ENCODE results near the gene SLC35C1.
"Not testable (repeated sequence)": the region's sequence is repeated elsewhere in the genome, so short reads cannot be mapped to it uniquely, and the experiment has no call there.

SLC35C1 gene

DNA sequence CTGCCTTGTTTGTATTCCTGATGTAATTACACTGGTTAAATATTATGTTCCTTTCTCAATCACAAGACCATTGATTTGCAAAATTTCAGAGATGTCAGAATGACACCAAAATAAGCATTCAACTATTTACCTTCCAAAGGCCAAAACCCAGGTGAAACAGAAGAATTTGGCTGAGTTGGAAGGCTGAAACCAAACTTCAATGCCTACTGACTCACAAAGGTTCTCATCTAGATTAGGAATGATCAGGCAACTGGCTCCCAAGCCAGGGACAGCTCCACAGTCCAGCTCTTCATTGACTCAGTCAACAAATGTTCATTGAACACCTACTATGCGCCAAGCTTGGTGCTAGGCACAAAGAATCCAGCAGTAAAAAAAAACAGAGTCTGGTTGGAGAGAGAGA, 13.4 kb upstream of the SLC35C1 start:
- DNase-seq = no peak

DNA sequence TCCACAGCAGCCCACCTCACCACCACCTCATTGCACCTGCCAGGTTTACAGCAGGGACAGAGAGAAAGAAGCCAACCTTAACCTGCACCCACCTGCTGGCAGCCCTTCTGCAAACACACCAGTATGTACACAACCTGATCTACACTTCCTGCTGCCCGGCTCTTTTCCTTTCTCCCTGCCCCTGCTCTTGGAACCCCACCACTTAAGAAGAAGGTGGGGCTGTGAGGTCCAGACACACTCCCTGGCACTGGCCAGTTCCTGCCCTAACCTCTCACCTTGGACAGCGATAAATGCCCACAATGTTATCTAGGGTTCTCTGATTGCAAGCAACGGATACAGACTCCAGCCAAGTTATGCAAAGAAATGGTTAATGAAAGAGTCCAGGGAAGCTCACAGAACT, 10.8 kb upstream of the SLC35C1 start:
- DNase-seq = no peak

DNA sequence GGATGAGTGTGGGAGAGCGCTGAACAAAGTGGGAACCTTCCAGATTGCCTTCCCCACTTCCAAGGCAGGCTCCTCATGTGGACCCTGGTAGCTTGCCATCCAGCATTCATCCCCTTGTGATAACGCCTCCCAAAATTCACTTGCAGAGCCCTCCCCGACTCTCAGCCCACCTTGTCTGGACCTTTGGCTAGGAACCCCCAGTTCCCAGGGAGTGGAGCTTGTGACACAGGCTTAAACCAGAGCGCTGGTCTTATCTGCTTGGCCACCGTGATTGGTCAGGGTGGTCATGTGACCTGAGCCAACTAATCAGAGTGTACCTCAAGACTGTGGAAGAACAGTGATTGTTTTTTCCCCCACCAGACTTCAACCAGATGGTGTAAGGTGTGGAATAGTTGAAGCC, 9.6 kb upstream of the SLC35C1 start:
- DNase-seq = no peak

DNA sequence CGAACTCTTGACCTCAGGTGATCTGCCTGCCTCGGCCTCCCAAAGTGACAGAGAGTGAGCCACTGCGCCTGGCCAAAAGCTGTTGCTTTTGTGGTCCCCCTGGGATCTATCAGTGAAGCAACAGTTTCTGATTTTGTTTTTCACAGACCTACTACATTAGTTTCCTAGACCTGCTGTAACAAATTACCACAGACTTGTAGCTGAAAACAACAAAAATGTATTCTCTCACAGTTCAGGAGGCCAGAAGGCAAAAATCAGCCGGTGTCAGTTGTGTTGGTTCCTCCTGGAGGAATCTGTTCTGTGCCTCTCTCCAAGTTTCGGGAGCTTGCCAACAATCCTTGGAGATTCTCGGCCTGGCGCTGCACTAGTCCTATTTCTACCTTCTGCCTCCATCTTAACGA, 8.5 kb upstream of the SLC35C1 start:
- no peak for DNase-seq

DNA sequence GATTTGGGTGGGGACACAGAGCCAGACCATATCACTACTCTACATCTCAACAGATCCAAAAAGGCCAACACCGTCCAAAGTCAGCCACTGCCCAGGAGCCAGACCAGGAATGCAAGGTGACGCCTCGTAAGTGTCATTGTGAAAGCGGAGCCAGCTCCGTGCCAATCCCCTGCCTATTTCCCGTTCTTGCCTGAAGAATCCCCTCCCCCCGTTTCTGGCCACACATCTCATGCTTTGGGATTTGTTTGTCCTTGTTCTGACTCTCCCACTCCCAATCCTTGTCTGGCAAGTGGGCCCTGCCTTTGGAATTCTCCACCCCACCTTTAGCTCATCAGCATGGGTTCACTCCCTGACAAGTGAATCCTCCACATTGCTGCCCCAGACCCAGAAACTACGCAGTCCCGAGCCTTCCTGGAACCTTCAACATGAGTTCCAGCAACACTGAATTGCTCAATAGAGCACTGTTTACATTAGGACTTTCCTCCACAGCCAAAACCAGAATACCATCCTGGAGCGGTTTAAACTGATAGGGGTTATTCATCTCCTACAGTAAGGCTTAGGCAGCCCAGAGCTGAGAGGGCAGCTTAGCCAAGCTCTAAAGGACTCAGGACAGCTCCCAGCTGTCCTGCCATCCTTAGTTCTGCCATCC, 6.0 kb upstream of the SLC35C1 start:
- DNase-seq = no peak

DNA sequence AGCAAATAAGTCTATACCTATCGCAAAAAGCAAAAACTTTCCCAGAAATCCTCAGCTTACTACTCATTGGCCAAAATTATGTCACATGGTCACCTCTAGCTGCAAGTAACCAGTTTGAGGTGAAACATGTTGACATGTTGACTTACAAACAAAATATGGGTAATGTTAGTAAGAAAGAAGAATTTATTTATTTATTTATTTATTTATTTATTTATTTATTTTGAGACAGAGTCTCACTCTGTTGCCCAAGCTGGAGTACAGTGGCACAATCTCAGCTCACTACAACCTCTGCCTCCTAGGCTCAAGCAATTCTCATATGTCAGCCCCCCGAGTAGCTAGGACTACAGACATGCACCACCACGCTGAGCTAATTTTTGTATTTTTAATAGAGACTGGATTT, 5.4 kb upstream of the SLC35C1 start:
- DNase-seq = no peak

DNA sequence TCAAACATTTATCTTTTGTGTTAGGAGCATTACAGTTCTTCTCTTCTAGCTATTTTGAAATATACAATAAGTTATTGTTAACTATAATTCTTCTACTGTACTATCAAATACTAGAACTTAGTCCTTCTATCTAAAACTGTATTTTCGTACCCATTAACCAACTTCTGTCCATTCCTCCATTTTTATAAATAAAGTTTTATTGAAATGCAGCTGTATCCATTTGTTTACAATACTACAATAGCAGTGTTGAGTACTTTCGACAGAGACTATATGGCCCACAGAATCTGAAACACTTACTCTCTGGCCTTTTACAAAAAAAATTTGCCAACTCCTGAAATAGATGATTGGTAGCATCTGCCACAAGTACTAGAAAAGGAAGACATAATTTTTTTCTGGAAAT, 4.7 kb upstream of the SLC35C1 start:
- DNase-seq = no peak

DNA sequence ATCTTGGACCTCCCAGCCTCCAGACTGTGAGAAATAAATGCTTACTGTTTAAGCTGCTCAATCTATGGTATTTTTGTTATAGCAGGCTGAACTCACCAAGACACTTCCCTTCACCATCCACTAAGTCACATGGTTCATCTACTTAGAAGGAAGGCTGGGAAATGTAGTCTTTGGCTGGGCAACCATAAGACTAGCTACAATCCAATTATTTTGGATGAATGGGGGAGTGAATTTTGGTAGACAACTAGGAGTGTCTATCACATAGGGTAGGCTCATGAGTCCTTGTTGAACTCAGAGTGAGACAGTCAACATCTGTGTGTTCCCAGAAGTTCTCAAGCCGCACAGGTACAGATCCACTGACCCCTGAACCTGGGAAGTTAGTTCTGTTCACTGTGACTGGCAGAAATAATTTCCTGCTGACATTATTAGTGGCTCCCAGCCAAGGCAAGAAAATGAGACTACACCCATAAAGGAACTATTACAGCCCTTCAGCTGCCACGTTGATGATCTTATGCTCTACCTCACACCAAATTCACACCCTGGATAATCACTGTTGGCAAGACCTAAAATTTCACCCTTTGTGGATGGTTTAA, 3.1 kb upstream of the SLC35C1 start:
- DNase-seq = peak; percentile 30

DNA sequence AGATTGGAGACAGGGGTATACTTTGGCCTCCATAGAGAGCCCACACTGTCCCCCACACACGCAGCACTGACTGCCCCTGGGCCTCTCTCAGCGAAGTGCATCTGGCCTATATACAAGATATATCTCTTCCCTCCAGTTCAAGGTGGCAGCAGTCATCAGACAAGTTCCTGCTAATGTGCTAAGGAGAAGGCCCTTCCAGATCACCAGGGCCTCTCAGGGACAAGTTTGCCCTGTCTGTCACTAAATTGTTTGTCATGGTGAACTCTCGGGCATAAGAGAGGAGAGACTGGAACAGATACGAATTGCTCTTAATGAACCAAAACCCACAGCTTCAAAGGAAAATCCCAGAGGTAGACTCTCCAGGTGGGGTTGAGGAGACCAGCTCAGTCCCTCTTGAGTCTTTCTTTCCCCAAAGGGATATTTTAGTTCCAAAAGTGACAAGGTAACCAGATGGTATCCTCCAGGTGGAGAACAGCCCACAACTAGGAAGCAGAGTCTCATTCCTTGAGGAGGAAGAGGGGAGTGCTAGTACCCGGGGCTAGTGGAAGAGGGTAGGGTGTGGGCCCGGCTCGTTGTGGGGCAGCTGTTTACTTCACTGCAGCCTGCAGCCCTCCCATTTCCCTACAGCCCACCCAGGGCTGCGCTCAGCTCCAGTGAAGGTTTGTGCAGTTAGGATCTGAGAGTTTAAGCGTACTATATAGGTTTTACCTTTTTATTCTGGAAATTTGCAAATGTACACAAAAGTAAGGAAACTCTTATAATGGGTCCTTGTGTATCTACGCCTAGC, 2.2 kb upstream of the SLC35C1 start:
- DNase-seq = no peak

DNA sequence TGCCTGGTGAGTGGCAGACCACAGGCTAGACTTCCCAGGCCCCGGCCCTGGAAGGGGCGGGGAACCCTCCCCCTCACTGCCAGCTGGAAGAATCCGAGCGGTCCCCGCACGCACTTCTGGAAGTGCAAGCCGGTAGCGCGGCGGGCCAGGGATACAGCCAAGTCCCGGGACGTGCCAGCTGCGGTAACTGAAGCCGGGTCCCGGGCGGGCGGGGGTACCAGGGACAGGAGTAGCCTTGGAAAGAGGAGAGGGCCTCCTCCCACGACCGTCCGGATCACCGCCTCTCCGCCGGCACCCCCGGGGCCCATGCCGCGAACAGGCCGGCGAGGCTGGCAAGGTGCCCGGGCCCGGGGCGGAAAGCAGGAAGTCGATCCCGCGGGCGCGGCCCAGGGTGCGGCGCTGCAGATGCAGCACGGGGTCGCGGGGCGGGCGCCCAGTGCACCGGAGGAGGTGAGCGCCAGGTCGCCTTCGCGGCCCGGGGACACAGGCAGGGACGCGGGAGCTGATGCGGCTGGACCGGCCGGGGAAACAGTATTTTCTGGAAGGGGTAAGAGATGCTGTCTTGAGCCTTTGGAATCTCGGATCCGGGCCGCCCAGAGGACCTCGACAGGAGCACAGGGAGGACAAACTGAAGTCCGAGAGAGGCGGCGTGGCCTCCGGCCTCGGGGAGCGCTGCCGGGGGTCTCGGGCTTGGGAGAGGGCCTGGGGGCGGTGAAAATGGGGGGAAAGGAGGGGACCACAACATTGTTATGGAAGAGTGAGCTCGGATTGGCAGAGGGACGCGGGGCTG, 783 bp upstream of the SLC35C1 start:
- peak; percentile 61 for DNase-seq

DNA sequence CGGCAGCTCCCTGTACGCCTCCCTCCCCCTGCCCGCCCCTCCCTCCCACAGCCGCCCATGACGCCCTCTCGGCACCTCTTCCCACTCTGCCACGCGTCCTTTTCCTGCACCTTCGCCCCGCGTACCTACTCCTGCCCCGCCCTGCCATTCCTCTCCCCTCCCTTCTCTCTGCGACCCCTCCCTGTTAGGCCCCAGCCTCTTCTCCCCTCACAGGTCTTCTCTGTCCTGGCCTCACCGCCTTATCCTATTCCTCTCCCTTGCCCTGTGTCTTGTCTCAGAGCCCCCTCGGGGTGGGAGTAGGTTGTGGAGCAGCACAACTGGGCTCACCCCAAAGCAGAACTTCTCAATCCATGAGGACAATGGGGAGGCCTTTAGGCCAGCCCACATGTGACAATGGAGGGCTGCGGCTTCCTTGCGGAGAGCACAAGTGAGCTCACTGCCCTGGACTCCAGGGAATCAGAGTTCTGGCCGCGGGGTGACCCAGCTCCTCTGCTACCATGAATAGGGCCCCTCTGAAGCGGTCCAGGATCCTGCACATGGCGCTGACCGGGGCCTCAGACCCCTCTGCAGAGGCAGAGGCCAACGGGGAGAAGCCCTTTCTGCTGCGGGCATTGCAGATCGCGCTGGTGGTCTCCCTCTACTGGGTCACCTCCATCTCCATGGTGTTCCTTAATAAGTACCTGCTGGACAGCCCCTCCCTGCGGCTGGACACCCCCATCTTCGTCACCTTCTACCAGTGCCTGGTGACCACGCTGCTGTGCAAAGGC, 539 bp downstream of the SLC35C1 start:
- no peak for DNase-seq

DNA sequence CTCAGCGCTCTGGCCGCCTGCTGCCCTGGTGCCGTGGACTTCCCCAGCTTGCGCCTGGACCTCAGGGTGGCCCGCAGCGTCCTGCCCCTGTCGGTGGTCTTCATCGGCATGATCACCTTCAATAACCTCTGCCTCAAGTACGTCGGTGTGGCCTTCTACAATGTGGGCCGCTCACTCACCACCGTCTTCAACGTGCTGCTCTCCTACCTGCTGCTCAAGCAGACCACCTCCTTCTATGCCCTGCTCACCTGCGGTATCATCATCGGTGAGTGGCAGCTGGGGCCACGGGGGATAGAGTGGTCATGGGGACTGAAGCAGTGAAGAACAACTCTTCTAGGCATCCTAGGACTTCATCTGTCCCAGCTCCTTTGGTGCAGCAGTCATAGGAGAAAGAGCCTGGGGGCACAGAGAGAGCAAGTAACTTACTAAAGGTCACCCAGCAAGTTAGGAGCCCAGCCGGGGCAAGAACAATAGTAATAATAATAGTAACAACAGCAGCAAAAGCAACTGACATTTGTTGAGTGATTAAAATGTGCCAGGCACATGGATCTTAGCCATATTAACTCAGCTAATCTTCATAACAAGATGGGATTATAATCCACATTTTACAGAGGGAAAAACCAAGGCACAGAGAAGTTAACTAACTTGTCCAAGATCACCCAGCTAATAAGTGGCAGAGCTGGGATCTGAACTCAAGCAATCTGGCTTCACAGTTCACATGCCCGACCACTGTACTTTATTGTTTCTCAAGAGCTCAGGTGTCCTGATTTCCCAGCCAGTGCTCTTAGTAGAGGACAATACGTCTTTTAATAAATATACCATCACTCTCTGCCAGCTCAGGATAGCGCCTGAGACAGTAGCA, 1.4 kb downstream of the SLC35C1 start:
- DNase-seq = no peak

DNA sequence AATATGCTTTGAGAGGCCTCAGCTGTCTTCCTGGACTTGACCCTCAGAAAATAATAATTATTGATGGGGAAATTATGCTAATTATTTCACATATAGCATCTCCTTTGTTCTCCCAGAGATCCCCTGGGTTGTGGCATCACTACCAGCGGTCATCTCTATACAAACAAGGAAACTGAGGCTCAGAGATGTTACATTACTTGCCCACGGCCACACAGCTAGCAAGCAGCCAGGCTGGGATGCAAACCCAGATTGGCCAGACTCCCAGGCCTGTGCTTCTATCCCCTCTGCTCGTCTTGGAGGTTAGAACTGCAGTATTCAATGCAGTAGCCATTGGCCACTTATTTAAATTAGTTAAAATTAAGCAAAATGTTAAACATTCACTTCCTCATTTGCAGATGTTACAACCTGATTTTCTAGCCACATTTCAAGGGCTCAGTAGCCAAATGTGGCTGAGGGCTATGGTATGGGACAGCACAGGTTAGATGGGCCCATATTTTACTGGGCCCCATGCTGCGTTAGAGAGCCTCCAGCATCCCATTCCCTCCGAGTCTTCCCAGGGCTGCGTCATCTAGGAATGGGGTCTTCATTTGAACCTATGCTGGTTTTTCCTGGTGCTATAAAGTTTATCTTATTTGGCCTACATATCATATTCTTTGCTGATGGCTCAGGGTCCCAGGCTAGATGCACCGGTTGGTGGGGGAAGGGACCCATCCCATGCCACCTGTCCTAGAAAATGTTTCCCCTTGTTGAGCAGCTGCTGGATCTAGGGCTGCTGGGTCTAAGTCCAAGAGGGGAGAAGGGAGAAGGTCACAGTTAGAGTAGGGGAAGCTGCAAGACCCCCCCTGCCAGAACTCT, 2.2 kb downstream of the SLC35C1 start:
- DNase-seq = no peak

DNA sequence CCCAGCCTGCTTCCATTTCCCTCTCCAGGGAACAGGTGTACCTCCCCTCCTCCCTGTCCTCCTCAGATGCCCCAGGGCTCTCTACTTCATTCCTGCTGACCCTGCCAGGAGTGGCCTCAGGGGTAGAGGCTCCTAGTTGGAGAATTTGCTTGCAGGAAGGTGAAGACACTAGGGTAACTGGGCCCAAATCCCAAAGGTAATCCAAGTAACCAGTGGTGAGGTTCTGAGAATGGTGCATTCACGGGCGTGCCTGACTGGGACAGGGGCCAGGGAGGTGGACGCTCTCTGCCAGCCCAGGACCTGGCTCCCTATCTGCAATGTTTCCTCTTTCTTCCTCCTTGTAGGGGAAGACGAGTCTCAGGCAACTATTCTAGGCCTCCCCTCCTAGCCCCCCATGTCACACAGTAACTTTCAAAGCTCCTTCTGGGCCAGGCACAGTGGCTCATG, 2.9 kb downstream of the SLC35C1 start:
- no peak for DNase-seq

DNA sequence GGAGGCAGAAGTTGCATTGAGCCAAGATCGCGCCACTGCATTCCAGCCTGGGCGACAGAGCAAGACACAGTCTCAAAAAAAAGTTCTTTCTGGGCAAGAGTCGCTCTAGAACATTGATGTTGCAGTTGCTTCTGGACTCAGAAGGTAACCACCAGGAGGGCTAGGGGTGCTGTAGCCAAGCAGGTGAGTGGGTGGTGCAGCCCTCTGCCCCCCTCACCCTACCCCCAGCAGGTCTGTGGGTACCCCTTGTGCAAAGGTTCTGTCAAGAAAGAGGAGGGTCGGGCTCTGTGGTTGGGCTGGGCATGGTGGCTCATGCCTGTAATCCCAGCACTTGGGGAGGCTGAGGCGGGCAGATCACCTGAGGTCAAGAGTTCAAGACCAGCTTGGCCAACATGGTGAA, 3.5 kb downstream of the SLC35C1 start:
- DNase-seq = not testable (repeated sequence)

DNA sequence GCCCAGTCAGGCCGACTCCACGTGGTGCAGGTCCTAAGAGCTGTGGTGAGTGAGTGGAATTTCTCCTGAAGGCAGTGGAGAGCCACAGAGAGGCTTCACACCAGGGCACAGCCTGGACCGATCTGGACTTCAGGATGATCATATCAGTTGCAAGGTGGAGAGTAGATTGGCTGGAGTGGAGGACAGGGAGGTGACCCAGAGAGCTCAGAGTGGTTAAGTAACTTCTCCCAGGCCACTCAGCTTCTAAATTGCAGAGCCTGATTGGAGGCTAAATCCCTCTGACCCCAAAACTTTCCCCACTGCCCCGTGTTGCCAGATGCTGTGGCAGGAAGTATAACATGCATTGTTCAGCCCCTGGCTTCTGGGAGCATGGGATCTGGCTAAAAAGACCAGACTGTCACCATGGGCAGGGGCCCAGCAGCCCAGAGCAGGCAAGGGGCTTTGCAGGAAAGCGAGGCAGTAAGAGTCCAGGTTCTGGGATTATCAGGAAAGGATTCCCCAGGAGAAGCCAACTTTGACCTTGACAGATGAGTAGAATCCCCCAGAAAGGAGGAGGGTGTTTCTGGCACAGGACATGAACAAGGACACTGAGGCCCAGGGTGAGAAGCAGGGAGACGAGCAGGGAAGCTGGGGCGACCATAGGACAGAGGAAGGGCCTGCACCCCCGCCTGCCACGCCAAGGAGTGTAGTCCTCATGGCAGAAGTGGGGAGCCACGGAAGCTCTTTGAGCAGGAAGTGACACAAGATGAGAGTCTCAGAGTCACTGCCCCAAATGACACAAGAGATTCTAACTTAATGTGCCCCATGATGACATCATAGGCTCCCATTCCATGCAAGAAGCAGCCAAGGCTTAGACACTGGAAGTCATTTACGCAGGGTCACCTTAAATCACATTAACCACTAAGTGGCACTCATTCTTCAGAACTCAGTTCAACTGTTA, 4.8 kb downstream of the SLC35C1 start:
- no peak for DNase-seq

DNA sequence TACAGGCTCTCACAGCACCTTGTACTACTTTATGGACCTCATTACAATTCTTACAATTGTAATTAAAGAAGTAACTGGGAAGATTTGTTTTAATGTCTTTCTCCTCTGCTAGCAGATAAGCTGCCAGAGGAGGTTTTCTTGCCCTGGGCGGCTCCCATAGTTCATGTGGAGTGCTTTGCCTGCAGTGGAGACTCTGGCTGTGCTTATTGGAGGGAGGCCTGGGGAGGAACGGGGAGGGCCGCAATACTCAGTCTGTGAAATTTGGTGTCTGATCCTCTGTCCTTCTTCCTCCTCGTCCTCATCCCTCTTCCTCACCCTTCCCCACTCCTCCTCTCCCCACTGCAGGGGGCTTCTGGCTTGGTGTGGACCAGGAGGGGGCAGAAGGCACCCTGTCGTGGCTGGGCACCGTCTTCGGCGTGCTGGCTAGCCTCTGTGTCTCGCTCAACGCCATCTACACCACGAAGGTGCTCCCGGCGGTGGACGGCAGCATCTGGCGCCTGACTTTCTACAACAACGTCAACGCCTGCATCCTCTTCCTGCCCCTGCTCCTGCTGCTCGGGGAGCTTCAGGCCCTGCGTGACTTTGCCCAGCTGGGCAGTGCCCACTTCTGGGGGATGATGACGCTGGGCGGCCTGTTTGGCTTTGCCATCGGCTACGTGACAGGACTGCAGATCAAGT, 5.6 kb downstream of the SLC35C1 start:
- no peak for DNase-seq

DNA sequence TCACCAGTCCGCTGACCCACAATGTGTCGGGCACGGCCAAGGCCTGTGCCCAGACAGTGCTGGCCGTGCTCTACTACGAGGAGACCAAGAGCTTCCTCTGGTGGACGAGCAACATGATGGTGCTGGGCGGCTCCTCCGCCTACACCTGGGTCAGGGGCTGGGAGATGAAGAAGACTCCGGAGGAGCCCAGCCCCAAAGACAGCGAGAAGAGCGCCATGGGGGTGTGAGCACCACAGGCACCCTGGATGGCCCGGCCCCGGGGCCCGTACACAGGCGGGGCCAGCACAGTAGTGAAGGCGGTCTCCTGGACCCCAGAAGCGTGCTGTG, 6.1 kb downstream of the SLC35C1 start:
- no peak for DNase-seq
